ENCODE data around the gene VAV2.

GRCh38 chr9:133948561-133949485, 43.3 kb downstream of the VAV2 start:
- no peak for TF ChIP-seq CTCF (IDR thresholded peaks at IDR 0.05)
- TF ChIP-seq RFX5 (IDR thresholded peaks at IDR 0.05; ENCODE audit: low read length) = no peak
- no peak for TF ChIP-seq YY1 (IDR thresholded peaks at IDR 0.05; ENCODE audit: low read depth)
- TF ChIP-seq, protein P1, sequence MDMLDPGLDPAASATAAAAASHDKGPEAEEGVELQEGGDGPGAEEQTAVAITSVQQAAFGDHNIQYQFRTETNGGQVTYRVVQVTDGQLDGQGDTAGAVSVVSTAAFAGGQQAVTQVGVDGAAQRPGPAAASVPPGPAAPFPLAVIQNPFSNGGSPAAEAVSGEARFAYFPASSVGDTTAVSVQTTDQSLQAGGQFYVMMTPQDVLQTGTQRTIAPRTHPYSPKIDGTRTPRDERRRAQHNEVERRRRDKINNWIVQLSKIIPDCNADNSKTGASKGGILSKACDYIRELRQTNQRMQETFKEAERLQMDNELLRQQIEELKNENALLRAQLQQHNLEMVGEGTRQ (IDR thresholded peaks at IDR 0.05; ENCODE audit: borderline replicate concordance, low read depth, low read length) = no peak
- TF ChIP-seq USF1 (IDR thresholded peaks at IDR 0.05; ENCODE audit: borderline replicate concordance, low read depth) = no peak
- no peak for TF ChIP-seq MAX (IDR thresholded peaks at IDR 0.05; ENCODE audit: low read depth)
- TF ChIP-seq JUND (IDR thresholded peaks at IDR 0.05) = no peak
- no peak for TF ChIP-seq EP300 (IDR thresholded peaks at IDR 0.05; ENCODE audit: borderline replicate concordance in 1 of 2, low read depth in 1 of 2, low read length in 1 of 2)
- no peak for TF ChIP-seq POLR2AphosphoS5 (IDR thresholded peaks at IDR 0.05; ENCODE audit: low read depth, low read length)

All from SK-N-SH (cell line).